HS-27A (cell line): ENCODE measurements around the gene KREMEN1.

ENCODE experiments used
- DNase-seq: peaks from one replicate; pipeline ENCODE4 v3.0.0-alpha.2; 2012; ENCODE audit warnings: low read depth, missing footprints

Gene KREMEN1

DNA sequence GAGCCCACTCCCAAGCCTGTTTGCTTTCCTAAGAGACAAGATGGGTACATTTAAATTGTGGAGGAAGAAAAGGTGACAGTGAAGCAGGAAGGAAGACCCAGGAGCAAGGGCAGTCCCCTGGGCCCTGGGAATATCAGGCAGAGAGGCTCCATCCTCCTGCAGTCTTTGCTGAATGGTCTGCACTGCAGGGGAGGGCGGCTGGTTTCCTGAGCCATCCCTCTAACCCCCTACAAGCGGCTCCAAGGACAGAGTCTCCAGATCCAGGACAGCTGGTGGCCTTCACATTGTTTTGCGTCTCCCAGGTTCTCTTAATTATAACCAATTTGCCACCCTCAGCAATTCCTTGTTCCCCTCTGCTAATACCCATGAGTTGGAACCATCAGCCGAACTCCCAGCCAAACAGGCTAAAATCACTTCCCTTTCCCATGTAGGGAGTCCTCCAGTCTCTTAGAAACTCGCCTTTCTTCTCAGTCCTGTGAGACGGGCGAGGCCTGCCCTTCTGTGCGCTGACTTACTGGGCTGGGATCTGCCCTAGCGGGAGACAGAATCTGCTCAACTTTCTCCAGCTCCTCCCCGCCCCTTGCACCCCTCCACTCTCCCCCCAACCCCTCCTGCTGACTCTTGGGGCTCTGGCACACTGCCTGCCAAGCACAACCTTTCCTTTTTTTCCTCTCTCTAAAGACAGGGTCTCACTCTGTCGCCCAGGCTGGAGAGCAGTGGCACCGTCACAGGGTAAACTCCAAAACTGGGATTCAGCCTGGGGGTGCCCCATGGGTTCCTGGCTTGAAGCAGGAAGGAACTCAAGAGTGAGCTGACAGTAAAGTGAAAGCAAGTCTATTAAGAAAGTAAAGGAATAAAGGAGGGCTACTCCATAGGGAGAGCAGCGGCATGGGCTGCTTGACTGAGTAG is 79.5 kb downstream of the KREMEN1 start:
- DNase-seq: no peak

- DNase-seq: no peak
These were observed 80.3 kb downstream of the KREMEN1 start for GRCh38 chr22:29152954-29153719.

DNA sequence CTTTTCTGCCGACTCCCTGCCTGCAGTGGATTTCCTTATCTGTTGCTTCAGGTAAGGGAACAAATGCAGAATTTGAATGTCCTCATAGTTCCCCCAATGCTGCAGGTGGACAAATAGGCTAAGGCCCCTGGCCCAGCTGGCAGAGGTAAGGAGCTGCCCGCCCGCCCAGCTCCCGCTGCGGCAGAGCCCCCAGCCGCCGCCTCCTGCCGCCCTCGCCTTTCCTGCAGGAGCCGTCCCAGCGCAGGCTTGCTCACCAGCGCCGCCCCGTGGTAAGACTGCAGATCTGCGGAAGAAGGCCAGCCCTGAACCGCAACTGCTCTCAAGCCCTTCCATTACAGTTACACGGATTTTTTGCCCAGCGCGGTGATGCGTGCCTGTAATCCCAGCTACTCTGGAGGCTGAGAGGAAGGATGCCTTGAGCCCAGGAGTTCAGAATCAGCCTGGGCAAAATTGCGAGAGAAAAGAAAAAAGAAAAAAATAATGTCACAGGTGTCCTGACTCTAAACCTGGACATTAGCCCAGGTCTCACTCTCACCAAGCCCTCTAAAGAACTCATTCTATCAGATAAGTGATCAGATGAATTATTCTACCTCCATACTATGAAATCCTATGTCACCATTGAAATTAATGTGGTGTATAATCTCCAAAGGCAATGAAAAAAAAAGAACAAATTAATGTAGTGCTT is 81.7 kb downstream of the KREMEN1 start:
- DNase-seq: peak; percentile 8

- DNase-seq: no peak
These were observed 83.1 kb downstream of the KREMEN1 start for GRCh38 chr22:29155966-29156365.

GRCh38 chr22:29156507-29156906 is 83.7 kb downstream of the KREMEN1 start:
- no peak for DNase-seq

DNA sequence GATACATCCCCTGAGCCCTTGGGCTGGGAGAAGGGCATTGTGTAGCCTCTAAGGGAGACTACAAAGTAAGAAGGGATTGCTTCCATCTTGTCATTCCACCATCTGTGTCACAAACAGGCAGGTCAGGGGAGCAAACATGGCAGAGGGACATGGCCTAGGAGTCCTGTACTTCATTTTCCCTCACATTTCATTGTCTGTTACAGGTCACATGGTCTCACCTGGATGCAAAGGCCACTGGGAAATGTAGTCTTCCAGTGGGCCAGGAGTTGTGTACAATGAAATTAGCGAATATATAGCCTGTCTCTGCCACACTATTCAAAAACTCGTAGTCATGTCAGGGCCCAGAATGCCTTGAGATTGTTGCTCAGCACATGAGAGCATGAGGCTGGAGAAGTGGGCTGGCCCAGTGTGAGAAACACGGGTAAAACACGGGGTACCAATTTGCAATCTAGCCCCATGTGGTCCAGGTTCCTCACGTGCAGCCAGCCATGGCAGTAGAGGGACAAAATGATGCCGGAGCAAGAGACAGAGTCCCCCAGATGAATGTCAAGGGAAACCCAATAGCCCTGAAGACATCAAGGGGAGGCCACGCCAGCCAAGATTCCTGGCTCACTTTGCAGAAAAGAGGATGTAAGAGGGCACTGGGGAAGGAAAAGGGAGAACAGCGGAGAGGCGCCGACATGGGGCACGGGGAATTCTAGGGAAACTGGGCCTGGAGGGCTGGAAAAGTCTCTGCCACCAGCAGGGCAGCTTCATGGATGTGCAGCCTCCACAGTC is 85.1 kb downstream of the KREMEN1 start:
- DNase-seq: no peak

DNA sequence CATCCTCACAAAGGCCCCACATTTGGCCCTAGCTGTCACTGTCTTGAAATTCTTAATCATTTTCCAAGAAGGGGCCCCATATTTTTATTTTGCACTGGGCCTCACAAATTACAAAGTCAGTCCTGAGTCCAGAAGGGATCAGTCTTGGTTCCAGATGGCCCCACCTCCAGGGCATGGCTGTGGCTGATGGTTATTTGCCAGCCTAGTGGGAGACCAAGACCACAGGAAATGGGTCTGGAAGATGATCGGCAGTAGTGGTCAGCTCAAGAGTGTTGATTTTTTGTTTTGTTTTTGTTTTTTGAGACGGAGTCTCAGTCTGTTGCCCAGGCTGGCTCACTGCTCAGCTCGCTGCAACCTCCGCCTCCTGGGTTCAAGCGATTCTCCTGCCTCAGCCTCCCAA is 85.7 kb downstream of the KREMEN1 start:
- no peak for DNase-seq

DNA sequence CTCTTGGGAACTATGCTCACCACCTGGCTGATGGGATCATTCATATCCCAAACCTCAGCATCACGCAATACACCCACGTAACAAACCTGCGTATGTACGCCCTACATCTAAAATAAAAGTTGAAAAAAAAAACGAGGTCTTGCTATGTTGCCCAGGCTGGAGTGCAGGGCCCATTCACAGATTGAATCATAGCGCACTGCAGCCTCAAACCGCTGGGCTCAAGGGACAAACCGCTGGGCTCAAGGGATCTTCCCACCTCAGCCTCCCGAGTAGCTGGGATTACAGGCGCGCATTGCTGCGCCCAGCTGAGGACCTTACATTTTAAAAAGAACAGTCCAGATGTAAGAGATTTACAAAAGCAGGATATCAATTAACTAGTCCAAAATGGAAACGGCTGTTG is 91.0 kb downstream of the KREMEN1 start:
- no peak for DNase-seq

DNA sequence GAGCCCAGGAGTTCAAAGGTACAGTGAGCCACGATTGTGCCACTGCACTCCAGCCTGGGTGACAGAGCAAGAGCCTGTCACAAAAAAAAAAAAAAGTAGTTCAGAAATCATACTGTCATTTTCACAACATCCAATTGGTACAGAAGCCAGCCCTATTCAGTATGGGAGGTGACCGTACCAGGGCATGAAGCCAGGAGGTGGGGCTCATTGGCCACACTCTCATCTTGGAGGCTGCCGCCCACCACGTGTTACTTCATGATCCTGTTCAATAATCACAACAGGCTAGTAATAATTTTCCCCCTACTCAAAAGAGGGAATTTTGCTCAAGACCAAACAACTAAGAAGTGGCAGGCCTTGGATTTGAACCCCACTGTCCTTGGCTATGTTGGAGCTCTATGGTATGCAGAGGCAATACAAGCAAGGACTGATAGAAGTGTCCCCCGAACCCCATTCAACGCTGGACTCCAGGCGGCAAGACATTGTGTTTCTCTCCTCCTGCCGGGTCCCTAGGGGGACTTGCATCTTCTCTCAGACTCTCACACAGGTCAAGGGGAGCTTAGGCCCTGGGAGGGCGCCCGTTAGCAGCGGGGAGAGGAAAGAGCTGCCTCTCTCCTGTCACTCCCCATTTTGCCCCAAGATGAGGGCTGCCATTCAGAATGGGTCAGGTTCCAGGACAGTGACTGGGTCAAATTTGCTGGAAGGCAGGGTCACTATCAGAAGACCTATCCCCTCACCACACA is 92.7 kb downstream of the KREMEN1 start:
- DNase-seq: no peak

- no peak for DNase-seq
These were observed 93.3 kb downstream of the KREMEN1 start for GRCh38 chr22:29166180-29166579.

DNA sequence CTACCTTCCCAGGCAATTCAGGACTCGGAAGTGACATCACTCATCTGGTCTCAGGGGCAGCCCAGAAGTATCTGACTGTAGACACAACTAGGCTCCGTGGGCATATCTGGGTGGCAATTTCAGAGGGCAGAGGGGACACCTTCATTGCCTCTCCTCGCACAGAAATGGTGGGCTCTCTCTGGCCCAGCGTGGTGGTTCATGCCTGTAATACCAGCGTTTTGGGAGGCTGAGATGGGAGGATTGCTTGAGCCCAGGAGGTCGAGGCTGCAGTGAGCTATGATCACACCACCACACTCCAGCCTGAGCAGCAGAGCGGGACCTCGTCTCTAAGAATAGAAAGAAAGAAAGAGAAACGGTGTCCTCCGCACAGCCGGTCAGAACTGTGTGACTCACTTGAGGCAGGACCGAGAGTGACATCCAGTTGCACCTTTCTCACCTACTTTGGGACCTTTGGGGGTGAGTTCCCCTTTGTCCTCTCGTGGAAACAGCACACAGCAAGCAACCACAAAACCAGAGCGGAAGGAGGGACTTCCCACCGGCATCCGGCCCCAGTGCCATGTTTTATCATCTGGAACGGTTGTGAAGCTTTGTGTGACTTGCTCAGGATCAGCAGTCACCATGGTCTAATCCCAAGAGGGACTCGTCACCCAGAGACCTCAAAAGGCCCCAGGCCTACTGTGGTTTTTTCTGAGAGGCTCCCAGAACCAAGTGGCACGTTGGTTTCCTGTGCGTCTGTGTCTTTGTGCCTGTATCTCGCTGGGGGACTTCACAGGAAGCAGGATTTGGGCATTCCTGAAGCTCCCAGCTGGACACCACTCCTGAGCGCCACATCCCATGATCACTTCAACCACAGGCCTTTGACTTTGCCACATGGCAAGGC is 94.4 kb downstream of the KREMEN1 start:
- no peak for DNase-seq

DNA sequence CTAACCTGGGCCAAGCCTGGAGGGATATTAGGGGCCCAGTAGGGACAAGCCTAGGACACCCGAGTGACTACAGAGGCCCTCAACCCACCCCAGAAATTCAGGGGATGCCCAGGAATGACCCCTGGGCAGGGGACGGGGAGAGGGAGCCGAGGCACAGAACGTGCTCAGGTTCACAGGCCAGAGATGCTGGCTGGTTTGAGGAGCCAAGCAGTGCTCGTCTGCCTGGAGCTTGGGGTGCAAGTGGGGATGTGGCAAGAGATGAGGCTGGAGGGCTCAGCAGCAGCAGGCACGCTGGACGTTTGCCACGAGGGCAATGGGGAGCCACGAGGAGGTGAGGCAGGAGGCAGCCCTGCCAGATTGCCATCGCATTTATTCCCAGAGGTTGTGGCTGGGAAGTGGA is 98.9 kb downstream of the KREMEN1 start:
- no peak for DNase-seq

GRCh38 chr22:29172216-29172615 is 99.4 kb downstream of the KREMEN1 start:
- no peak for DNase-seq

DNA sequence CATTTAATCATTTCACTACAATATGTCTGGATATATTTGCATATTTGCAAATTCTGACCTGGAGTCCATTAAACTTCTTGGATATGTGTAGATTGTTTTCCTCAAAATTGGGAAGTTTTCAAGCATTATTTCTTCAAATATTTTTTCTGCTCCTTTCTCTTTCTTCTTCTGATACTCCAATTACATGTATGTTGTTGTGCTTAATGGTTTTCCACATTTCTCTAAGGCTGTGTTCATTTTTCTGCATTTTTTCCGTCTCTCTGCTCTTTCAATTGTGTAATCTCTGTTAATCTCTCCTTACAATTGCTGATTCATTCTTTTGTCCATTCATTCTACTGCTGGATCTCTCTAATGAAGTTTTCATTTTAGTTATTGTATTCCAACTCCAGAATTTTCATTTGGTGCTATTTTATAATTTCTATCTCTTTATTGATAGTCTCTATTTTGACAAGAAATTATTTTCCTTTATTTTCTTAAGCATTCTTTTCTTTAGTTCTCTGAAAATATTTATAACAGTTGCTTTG is 102.5 kb downstream of the KREMEN1 start:
- DNase-seq: no peak

- no peak for DNase-seq
These were observed 111.4 kb downstream of the KREMEN1 start for GRCh38 chr22:29183971-29184848.

- no peak for DNase-seq
These were observed 112.1 kb downstream of the KREMEN1 start for GRCh38 chr22:29184849-29185490.

DNA sequence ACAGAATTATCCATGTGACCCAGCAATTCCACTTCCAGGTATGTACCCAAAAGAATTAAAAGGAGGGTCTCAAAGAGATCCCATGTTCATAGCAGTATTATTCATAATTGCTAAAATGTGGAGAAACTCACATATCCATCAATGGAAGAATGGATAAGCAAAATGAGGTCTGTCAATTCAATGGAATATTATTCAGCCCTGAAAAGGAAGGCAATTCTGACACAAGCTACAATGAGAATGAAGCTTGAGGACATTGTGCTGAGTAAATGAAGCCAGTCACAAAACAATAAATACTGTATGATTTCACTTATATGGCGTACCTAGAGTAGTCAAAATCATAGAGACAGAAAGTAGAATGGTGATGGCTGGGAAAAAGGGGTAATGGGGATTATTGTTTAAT is 113.5 kb downstream of the KREMEN1 start:
- no peak for DNase-seq

GRCh38 chr22:29187831-29188230 is 115.0 kb downstream of the KREMEN1 start:
- DNase-seq: no peak
